GM12875 (cell line): Measurements from ENCODE around the gene AHNAK2.

Source experiments
- H3K4me3 ChIP-seq: one replicate; pipeline ENCODE4 v1.5.1; 2011; ENCODE audit warnings: low read depth, low read length, control low read depth
- TF ChIP-seq, protein P1 (sequence below): IDR thresholded peaks from 2 replicates; pipeline ENCODE4 v1.5.1; 2011; ENCODE audit warnings: low read depth, mild to moderate bottlenecking, control low read depth, inconsistent platforms, low read length, moderate library complexity, borderline replicate concordance; ENCODE audit not compliant: insufficient read depth

Gene AHNAK2

DNA sequence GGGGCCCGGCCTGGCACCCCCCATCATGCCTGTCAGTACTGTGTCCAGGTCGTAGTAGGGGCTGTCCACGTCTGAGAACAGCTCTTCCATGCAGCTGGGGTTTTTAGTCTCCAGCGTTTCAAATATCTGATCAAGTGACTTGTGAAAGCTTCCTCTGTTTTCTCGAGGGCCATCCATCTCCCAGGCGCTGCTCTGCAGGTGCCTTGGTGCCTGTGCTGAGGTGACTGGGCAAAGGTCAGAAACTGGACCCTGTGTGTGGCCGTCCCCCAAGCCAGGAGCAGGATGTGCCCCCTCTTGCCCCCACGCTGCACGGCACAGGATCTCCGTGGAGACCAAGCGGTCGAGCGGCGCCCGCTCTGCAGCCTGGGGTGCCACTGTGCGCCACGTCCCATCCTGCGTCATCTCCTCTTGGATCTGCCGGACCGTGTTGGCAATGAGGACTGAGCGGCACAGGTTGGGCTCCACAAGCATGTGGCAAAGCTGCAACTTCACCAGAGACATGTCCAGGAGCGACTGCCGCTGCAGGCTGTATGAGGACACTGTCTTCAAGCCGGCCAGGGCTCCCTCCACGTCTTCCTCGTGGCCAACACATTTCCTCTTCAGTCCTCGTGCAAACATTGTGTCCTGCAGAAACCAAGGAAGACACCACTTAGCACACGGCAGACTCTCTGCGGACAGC lies 33.3 kb upstream of the AHNAK2 start:
- TF ChIP-seq, protein P1, sequence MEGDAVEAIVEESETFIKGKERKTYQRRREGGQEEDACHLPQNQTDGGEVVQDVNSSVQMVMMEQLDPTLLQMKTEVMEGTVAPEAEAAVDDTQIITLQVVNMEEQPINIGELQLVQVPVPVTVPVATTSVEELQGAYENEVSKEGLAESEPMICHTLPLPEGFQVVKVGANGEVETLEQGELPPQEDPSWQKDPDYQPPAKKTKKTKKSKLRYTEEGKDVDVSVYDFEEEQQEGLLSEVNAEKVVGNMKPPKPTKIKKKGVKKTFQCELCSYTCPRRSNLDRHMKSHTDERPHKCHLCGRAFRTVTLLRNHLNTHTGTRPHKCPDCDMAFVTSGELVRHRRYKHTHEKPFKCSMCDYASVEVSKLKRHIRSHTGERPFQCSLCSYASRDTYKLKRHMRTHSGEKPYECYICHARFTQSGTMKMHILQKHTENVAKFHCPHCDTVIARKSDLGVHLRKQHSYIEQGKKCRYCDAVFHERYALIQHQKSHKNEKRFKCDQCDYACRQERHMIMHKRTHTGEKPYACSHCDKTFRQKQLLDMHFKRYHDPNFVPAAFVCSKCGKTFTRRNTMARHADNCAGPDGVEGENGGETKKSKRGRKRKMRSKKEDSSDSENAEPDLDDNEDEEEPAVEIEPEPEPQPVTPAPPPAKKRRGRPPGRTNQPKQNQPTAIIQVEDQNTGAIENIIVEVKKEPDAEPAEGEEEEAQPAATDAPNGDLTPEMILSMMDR: no peak
- no peak overlapping the region for H3K4me3 ChIP-seq

DNA sequence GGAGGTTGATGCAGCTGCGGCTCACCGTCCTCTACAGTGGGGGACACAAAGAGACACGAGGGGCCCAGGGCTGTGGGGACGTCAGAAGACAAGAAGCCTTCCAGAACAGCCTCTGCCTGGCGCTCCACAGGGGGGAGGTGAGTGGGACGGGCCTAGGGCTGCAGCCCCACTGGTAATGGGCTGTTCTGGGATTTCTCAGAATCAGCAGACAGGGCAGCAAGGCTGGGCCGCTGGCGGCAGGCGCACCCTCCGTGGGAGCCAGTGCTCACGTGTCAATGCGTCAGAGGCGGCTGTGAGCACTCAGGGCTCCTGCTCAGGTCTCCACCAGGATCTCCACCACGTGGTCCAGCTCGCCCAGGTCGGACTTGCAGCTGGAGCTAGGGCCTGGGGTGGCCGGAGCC lies 32.7 kb upstream of the AHNAK2 start:
- TF ChIP-seq, protein P1: no peak
- H3K4me3 ChIP-seq: no peak overlapping the region

DNA sequence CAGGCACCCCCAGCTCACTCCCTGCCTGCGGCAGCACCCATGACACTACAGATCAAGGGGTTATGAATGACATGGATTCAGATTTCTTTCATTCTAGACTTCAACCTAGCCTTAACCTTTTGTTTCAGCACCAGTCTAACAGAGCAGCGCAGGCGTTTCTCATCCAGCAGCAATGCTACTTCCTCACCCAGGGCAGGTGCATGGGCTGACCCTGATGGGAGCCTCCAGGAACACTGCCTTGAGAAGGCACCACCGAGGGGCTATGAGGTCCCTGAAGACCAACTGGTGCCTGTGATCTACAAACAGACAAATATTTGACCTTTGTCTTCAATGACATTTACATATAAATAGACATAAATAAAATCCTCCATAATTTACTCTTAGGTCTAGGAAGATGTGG lies 31.9 kb upstream of the AHNAK2 start:
- H3K4me3 ChIP-seq: no peak overlapping the region
- TF ChIP-seq, protein P1: no peak

DNA sequence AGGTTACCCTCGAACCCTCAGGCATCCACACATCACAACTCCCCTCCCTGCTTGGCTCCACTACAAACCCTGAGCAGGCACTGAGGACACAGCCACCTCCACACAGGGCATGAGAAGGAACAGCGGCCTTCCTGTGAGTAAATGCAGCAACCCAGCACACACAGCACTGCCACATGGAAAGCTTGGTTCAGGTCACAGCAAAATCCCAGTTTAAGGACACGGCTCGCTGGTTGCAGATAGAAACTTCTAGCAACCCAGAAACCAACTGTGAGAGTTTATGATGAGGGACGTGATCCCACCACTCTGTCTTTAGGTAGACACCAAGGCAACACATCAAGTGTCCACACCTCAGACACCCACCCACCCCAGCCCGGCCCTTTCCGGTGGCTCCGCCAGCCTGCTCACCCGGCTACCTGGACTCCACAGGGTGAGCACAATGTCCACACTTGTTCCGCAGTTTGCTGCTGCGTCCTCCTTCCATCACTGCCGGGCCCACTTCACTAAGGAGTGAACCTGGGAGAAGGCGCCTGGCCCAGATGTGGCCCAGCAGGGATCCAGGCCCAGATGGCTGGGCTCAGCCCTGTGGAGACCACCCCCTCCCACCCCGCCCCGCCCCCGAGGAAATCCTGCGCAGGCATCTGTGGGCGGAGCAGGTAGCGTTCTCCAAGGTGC lies 29.6 kb upstream of the AHNAK2 start:
- TF ChIP-seq, protein P1: no peak
- no peak overlapping the region for H3K4me3 ChIP-seq

DNA sequence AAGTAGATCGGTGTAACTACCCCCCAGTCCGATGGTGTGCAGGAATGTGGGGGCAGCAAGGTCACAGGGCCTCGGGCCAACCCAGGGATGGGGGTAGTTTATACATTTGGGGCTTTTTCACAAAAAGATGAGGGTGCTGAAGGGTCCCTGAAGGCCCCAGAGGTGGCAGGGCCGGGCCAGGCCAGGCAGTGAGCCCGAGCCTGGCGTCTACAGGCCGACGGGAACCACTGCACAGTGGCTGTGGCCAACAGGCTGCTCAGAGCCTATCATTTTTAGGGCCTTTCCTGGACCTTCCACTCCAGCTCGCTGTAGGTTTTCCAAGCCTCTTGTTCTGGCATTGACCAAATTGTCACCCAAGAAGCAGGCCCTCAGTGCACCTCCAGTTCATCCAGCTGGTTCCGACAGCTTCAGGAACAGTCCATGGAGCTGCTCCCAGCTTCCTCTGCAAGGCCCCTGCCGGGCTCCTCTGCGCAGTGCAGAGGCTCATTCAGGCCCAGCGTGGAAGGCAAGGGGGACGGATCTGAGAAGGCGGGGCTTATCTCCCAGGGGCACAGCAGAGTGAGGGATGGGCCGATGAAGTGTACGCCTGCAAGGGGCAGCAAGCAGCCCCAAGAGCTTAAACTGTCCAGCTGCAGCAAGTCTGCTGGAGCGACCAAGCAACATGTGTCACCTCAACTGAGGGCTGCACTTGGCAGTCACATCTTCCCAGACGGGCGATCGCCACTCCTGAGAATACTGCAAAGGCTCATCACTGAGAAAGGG lies 28.8 kb upstream of the AHNAK2 start:
- no peak overlapping the region for H3K4me3 ChIP-seq
- TF ChIP-seq, protein P1: no peak

DNA sequence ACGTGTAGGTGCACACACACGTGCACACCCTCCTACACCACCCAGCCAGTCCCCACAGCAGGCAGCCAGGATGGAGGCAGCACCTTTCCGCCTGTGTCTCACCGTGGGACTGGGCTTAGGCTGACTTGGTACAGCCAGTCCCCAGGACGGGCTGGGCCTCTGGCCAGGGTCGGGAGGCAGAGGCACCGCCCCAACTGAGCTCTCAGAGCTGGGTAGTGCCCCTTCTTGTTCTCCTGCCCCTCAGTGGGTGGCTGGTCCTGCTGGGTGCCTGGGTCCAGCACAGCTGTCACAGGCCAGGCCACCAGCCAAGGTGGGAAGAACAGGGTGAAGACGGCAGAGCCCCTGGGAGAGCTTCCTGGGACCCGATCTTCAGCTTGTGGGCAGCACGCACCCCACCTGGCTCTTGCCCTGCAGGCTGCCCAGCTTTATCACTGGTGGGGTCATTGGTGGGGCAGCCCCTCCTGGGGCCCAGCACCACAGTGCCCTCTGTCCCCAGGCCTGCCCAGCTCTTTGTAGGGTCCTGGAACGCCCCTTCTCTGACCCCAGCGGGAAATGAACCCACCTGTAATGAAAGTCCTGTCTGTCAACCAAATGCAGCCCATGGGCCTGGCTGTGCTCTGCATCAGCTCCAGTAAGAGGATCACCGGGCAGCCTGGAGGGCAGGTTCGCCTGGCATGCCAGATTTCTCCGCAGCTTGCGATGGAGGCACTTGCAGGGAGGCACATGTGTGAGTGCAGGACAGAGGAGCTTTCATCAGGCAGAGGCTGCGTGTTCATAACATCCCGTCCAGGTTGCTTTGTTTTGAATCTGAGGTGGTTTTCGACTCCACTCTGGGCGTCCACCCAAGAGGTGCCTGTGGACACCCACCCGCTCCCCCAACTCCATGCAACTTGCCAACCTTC lies 28.0 kb upstream of the AHNAK2 start:
- H3K4me3 ChIP-seq: no peak overlapping the region
- TF ChIP-seq, protein P1: no peak
